B cell (primary cell): ENCODE data around the gene WDR27.

Experiments
- EZH2 ChIP-seq: IDR thresholded peaks from 2 replicates; pipeline ENCODE4 v1.6.1; 2012; ENCODE audit warnings: borderline replicate concordance, low read depth, mild to moderate bottlenecking, moderate library complexity, low read length; ENCODE audit not compliant: insufficient read depth, poor library complexity, severe bottlenecking
- TF ChIP-seq, protein P1 (sequence below): fragments of 200-600 bp; IDR thresholded peaks from one replicate; pipeline ENCODE4 v1.8.0; 2022; ENCODE audit warnings: antibody characterized with exemption, mild to moderate bottlenecking

DNA sequence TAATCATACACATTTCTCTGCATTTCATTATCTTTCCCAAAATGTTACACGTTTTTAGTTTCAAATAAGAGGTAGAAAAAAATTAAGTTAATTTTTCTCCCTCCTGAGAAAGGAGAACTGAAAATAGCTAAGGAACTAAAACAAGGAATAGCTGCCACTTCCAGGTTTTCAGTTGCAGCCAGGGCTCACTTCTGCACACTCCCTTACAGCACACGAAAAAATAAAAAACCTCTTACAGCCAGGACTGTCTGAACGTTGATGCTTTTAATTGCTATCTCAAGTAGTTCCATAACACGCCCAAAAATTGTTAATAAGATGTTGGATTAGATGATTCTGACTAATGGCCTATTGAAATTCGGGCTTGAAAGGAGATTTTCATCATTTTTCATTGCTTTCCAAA, 294.5 kb downstream of the WDR27 start:
- TF ChIP-seq EZH2 = no peak
- TF ChIP-seq, protein P1, sequence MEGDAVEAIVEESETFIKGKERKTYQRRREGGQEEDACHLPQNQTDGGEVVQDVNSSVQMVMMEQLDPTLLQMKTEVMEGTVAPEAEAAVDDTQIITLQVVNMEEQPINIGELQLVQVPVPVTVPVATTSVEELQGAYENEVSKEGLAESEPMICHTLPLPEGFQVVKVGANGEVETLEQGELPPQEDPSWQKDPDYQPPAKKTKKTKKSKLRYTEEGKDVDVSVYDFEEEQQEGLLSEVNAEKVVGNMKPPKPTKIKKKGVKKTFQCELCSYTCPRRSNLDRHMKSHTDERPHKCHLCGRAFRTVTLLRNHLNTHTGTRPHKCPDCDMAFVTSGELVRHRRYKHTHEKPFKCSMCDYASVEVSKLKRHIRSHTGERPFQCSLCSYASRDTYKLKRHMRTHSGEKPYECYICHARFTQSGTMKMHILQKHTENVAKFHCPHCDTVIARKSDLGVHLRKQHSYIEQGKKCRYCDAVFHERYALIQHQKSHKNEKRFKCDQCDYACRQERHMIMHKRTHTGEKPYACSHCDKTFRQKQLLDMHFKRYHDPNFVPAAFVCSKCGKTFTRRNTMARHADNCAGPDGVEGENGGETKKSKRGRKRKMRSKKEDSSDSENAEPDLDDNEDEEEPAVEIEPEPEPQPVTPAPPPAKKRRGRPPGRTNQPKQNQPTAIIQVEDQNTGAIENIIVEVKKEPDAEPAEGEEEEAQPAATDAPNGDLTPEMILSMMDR = no peak
